ENCODE data around the gene ANKRD17.

DNA sequence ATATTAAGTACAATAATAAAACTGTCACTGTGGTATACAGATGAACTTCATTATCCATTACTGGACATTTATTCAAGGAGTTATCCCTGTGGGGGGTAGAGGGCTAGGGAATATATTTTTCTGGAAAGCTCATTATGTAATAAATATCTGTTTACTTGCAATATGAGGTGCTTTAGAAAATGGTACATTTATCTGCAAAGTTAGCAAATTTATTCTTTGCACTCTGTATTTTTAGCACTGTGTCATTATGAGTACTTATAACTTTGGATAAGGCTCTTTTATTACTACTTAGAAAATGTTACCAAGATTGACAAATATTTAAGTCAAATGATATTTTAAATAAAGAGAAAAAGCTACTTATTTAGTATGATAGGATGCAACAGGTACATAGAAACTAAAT, 37.8 kb downstream of the ANKRD17 start:
- TF ChIP-seq SP1 (CRISPR knock-in tag; IDR thresholded peaks at IDR 0.05), result no peak
- TF ChIP-seq ZNF175 (CRISPR knock-in tag; IDR thresholded peaks at IDR 0.05; ENCODE audit: low read depth), result no peak
- TF ChIP-seq HCFC1 (IDR thresholded peaks at IDR 0.05; ENCODE audit: low read depth, low read length), result no peak
- TF ChIP-seq NR3C1 (CRISPR knock-in tag; IDR thresholded peaks at IDR 0.05), result no peak
- TF ChIP-seq, protein P1, sequence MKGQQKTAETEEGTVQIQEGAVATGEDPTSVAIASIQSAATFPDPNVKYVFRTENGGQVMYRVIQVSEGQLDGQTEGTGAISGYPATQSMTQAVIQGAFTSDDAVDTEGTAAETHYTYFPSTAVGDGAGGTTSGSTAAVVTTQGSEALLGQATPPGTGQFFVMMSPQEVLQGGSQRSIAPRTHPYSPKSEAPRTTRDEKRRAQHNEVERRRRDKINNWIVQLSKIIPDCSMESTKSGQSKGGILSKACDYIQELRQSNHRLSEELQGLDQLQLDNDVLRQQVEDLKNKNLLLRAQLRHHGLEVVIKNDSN (CRISPR knock-in tag; IDR thresholded peaks at IDR 0.05), result no peak
- TF ChIP-seq CHCHD3 (CRISPR knock-in tag; IDR thresholded peaks at IDR 0.05), result no peak
- no peak for TF ChIP-seq PHB (CRISPR knock-in tag; IDR thresholded peaks at IDR 0.05)
- no peak for TF ChIP-seq MYC (IDR thresholded peaks at IDR 0.05; ENCODE audit: low read depth, low read length)
- no peak for TF ChIP-seq MYC (CRISPR knock-in tag; IDR thresholded peaks at IDR 0.05; ENCODE audit: borderline replicate concordance, low read depth)
- TF ChIP-seq EGR1 (conservative IDR thresholded peaks at IDR 0.05), result no peak
